Testis (tissue), 3 donors: Measurements from ENCODE around the gene CERT1. TPM values are rescaled to one million over a fixed set of nuclear protein-coding genes. Genes with fewer than 3 reads are reported as not detected.

Experiments used
- DNase-seq: peaks from one replicate; pipeline ENCODE4 v3.0.0-alpha.2; 2019
- H3K27ac ChIP-seq, 2 donors: fragments of 200-600 bp; sonication (generic); one replicate each; pipeline ENCODE4 v1.5.1; 2019
- H3K27me3 ChIP-seq: fragments of 200-600 bp; sonication (generic); one replicate; pipeline ENCODE4 v1.5.1; 2019
- H3K36me3 ChIP-seq: fragments of 200-600 bp; sonication (generic); one replicate; pipeline ENCODE4 v1.5.1; 2017; ENCODE audit warnings: low read depth; ENCODE audit errors: missing control alignments
- H3K4me1 ChIP-seq: fragments of 200-600 bp; sonication (generic); one replicate; pipeline ENCODE4 v1.5.1; 2019
- H3K4me3 ChIP-seq, 2 donors: fragments of 200-600 bp; sonication (generic); one replicate each; pipeline ENCODE4 v1.5.1; 2017 to 2019
- H3K9me3 ChIP-seq: fragments of 200-600 bp; sonication (generic); one replicate; pipeline ENCODE4 v1.5.1; 2017
- POLR2A ChIP-seq: fragments of 450-650 bp; IDR thresholded peaks from one replicate; pipeline ENCODE4 v1.6.1; 2017; ENCODE audit warnings: antibody characterized with exemption, mild to moderate bottlenecking, moderate library complexity
- WGBS, 2 donors: methylation state at CpG; one replicate each; pipeline ENCODE4 v1.1.5; 2018; 5-methylcytosine and 5-hydroxymethylcytosine counted together
- intact Hi-C: fragments of 100-400 bp; cut with DNase I; formaldehyde crosslinking; loops from one replicate; pipeline ENCODE4 v1.15.1; 2023; ENCODE audit warnings: low total_unique reads
- polyA plus RNA-seq: library from polyadenylated mRNA; stranded (reverse); fragments of 350-450 nt; fragmentation: Illumina TruSeq; extraction: RNeasy Lipid Tissue Mini Kit (QIAGEN cat#74804); gene quantifications from one replicate; pipeline ENCODE4 v1.2.3, GENCODE V29; 2014; ENCODE audit warnings: low read depth, low replicate concordance; ENCODE audit not compliant: insufficient read depth
- small RNA-seq, 2 donors: library from RNA; depleted of rRNA; stranded (forward); fragments of <200 nt; gene quantifications; one replicate each; pipeline ENCODE3, GENCODE V24; 2016
- total RNA-seq, 2 donors: library from RNA; depleted of rRNA; stranded (reverse); fragments of >200 nt; gene quantifications; one replicate each; pipeline ENCODE4 v1.2.3, GENCODE V29; 2016
- TF ChIP-seq, protein P1 (sequence below), 3 experiments: fragments of 450-650 bp in 2 of 3; fragments of 200-600 bp in 1 of 3; sonication (generic) in 1 of 3; IDR thresholded peaks; one replicate each; pipeline ENCODE4 v1.5.1; 2016 to 2019; ENCODE audit warnings: antibody characterized with exemption in 3 of 3, mild to moderate bottlenecking in 2 of 3, moderate library complexity in 1 of 3

Gene CERT1
- total and polyA plus RNA-seq, 3 donors from 2014 or later = 45.0 to 61.3 (median 51.3) TPM

DNA sequence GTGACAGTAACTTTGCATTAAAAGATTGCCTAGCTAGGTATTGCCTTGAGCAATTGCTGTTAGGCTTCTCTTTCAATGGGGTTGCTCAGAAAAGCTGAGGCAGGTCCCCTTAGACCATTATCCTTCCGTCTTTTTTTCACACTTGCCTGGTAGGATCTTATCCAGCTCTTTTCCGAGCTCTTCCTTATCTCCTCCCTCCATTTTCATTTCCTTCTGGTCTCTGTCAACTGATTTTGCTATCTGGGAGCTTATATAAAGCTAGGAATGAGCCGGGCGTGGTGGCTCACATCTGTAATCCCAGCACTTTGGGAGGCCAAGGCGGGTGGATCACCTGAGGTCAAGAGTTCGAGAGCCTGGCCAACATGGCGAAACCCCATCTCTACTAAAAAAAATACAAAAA lies 181.0 kb downstream of the CERT1 start:
- DNase-seq = no peak
- TF ChIP-seq, protein P1, sequence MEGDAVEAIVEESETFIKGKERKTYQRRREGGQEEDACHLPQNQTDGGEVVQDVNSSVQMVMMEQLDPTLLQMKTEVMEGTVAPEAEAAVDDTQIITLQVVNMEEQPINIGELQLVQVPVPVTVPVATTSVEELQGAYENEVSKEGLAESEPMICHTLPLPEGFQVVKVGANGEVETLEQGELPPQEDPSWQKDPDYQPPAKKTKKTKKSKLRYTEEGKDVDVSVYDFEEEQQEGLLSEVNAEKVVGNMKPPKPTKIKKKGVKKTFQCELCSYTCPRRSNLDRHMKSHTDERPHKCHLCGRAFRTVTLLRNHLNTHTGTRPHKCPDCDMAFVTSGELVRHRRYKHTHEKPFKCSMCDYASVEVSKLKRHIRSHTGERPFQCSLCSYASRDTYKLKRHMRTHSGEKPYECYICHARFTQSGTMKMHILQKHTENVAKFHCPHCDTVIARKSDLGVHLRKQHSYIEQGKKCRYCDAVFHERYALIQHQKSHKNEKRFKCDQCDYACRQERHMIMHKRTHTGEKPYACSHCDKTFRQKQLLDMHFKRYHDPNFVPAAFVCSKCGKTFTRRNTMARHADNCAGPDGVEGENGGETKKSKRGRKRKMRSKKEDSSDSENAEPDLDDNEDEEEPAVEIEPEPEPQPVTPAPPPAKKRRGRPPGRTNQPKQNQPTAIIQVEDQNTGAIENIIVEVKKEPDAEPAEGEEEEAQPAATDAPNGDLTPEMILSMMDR (IDR thresholded peaks at IDR 0.05) = no peak
- no peak for TF ChIP-seq POLR2A
- Histone ChIP-seq H3K4me1 (no peaks in the 10 kb centered on the region), H3K27ac (no peak overlapping the region), H3K9me3 (no peaks in the 10 kb centered on the region), H3K4me3 (no peak overlapping the region), H3K36me3 (no peaks in the 10 kb centered on the region), H3K27me3 (no peaks in the 10 kb centered on the region)
- WGBS, 2 donors = 79 to 80% methylated on average over 7 of the region's 7 CpGs
- intact Hi-C loops = no loop called here

Small RNA genes within 50 kb of the gene (small RNA-seq; reads per million reads assigned to genes)
- 0 reads per million in 2 donors for gene RNU7-175P

Other genes starting within 250 kb of the CERT1 start
- gene HMGCR, start 174.4 kb downstream of the CERT1 start, total RNA-seq = 10 to 100 TPM; 33.6 to 44.8 TPM
- 49.8 TPM for gene HMGCR, start 174.4 kb downstream of the CERT1 start, polyA plus RNA-seq
- gene POLK, start 262 bp upstream of the CERT1 start, total RNA-seq = 10 to 100 TPM; 41.0 to 56.7 TPM
- gene POLK, start 262 bp upstream of the CERT1 start, polyA plus RNA-seq = 23.3 TPM
- gene ANKDD1B, start 99.8 kb upstream of the CERT1 start, total RNA-seq = 1 to 10 TPM; 1.3 to 8.1 TPM
- 1.2 TPM for gene ANKDD1B, start 99.8 kb upstream of the CERT1 start, polyA plus RNA-seq
- 10 to 100 TPM; 30.8 to 34.9 TPM for gene POC5, start 205.8 kb upstream of the CERT1 start, total RNA-seq
- 30.2 TPM for gene POC5, start 205.8 kb upstream of the CERT1 start, polyA plus RNA-seq